CD4-positive, alpha-beta T cell treated with Interleukin-15 for 1 hour (primary cell): Measurements from ENCODE around the gene KCNN3.

Experiments
- DNase-seq: peaks from one replicate; pipeline ENCODE4 v3.0.0-alpha.2; 2020

KCNN3 gene

DNA sequence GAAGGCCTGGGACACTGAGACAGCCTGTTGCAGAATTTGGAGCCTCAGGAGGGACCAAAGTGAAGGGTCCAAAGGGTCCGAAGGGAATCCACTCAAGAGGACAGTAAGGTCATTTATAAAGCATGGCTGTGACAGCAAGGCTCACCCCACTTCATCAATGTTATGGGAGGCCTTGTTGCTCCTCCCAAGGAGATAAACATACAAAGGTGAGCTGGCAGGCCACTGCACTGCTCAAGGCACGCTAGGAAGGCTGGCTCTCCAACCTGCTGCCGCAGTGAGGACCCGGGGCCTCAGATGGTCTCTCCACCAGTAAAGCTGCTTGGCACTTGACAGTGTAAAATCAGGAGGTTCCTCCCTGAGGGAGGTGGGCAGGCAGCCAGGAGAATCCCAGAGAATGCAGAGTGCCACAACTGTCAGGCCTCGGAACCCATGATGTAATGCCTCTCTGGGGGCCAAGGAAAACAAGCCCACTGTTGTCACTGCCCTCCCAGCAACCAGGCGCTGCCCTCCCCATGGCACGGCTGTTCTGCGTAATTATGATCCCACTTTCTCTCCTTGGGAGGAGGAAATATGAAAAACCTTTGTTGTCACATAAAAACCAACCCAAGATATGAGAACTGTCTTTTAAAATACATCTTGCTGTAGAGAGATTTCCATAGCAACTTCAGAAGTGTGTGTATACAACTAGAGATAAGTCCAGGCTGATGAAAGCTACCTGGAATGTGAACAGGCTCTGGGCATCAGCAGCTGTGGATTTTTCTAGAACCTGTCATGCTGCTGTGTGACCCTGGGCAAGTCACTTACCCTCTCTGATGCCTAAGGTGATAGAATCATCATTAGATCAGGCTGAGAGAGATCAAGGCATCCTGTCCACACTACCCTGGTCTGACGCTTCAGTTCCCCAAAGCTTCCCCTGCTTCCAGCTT lies 102.5 kb downstream of the KCNN3 start:
- no peak for DNase-seq

DNA sequence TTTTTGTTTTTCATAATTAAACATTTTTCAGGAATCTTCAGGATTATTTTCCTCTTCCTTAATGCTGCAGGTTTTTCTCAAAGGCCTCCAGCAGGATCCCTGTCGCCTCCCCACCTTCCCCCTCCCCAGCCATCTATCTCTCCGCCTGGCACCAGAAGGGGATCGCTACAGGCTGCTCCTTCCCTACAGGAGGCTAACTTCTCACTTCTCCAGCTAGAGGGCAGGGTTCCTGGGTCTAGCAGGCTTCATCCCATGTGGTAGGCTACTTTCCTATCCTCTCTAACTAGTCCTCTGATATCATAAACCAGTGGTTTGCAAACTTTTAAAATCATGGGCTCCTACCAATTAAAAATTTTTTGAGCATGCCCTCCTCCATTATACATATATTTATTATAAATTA lies 104.1 kb downstream of the KCNN3 start:
- DNase-seq, result no peak

DNA sequence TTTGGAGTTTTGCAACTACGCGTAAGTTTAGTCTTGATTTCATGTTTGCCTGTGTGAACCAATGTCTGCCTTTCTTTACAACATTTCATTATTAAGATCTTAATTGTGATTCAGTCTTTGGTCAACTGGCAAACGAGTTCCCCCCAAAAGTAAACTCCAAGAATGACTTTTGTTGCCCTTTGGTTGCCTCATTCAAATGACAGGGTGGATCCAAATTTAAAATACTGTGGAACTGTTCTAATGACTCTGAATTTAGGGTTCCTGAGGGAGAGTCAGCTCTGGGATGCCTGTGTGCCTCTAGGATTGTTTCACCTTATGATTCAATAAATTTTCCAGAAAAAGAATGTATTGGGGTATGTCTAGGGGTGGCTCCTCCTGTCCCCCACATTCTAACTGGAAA lies 105.3 kb downstream of the KCNN3 start:
- DNase-seq, result no peak

DNA sequence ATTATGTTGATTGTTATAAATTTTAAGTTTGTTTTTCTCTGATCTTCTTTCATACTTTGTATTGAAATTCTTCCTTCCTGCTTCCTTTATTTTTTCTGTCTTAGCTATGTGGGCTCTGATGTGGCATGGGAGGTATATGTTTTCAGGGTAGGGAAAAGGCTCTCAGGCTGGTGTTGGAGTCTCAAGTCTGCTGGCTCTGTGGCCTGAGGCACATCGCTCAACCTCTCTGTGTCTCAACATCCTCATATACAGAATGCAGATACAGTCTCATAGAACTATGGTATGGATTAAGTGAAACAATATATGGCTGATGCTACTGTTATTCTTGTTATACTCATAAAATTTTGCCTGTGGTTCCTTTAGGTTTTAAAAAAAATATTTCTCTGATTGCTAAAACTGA lies 105.9 kb downstream of the KCNN3 start:
- DNase-seq, result no peak

DNA sequence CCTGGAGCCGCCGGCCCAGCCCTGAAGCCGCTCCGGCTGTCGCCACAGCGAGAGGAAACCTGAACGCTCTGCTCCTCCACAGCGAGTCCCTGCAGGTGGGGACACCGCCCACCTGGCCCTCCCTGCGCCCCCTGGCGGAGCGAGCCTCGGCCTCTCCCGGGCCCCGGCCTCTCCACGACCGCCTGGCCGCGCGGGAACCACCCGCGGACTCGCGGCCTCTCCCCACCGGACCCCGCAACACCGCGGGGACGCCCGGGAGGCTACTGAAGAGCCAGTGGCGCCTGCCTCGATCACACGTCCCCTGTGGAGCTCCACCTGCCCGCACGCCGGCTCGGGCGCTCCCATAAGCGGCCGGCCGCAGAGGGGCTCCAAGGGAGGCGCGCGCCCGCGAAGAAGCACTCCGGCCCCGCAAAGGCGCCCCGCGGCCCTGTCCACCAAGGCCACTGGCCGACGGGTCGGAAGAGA lies 109.6 kb downstream of the KCNN3 start:
- DNase-seq, result peak; percentile 75

DNA sequence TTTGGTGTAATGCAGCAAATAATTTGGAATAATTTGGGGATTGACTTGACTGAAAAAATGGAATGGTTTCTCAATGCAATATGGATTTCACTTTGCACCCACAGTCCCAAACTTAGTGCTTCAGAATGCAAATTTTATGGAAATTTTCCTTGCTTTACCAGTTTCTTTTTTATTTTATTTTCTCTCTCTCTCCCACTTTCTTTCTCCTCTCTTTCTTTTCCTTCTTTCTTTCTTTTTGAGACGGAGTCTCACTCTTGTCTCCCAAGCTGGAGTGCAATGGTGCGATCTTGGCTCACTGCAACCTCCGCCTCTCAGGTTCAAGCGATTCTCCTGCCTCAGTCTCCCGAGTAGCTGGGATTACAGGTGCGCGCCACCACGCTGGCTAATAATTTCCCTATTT lies 110.3 kb downstream of the KCNN3 start:
- no peak for DNase-seq

DNA sequence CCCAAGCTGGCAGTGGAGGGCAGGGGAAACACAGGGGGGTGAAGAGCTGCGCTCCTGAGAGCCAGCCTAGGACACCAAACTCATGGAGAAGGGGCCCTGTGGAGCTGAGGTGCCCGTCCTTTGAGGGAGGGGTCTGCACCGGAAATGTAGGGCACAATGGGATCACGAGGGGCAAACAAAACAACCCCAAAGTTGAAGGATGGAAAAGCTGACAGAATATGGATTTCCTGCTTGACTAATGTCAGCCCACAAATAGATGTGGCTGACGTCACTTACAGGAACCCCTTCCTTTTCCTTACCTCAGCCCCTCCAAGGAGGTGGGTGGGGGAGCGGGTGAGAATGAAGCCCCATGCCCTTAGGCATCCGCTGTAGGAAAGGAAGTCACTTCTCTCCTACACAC lies 110.9 kb downstream of the KCNN3 start:
- no peak for DNase-seq

DNA sequence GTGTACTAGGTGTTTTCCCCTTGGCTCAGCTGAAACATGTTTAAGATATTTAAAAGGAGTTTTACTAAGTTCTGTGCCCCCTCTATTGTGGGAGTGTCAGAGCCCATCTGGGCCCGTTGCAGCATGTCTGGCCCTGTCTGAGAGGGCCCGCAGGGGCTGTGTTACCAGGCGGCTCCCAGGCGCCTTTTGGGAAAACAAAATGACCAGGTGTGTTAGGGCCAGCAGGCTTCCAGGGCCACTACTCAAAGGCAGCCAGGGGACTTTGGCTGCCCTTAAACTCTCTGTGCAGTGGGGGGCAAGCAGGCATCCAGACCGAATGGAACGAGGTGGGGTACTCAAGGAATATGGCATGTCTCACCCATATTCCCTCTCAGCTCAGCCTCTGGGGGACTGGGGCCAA lies 111.7 kb downstream of the KCNN3 start:
- no peak for DNase-seq

DNA sequence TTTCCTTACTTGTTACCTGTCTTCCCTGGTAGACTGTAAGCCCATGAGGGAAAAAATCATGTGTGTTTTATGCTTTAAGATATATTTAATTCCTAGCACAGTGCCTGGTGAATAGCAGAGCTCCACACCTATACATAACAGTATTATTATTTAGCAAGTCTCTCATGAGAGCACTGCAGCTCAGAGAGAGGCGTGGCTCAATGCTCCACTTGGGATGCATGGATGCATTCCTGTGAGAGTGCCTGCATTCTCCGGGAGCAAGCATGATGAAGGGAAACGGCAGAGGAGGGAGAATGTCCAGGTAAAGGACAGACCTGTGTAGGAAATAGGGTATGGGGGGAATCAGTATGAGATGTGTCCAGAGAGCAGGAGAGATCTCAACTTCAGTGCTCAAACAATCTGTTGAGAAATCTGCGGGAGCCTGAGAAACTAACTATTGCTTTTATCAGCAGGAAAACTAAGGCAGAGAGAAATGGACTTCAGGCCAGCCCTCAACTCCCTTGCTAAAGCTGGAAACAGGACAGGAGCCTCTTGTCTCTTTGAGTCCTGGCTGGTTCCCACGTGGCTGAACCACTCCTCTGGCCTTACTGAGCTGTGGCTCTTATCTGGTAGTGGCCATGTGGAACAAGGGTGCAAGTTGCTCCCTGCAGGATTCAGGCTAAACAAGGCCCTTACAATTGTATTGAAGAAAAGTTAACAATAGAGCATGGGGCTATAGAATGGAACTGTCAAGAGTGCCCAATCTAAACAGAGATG lies 113.1 kb downstream of the KCNN3 start:
- DNase-seq, result no peak

DNA sequence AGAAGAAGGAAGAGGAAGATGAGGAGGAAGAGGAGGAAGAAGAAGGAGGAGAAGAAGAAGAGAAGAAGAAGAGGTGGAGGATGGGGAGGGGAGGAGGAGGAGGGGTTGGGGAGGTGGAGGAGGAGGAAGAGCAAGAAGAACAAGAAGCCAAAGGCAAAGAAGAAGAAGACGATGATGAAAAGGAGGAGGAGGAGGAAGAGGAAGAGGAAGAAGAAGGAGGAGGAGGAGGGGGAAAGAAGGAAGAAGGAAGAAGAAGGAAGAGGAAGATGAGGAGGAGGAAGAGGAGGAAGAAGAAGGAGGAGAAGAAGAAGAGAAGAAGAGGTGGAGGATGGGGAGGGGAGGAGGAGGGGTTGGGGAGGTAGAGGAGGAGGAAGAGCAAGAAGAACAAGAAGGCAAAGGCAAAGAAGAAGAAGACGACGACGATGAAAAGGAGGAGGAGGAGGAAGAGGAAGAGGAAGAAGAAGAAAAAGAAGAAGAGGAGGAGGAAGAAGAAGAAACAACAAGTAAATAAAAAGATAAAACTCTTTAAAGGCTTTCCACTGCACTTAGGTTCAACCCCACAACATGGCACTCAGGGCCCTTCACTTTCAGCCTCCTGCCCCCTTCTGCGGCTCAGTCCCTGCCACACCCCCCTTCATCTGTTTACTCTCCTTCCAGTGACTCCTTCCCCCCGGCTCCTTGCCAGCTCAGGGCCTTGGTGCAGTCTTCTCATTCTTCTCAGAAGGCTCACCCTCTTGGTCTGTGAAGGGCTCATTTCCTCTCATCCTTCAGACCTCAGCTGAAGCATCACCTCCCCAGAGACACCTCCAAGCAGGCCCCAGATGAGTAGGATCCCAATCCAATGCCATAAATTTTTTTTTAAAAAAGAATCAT lies 114.0 kb downstream of the KCNN3 start:
- no peak for DNase-seq

DNA sequence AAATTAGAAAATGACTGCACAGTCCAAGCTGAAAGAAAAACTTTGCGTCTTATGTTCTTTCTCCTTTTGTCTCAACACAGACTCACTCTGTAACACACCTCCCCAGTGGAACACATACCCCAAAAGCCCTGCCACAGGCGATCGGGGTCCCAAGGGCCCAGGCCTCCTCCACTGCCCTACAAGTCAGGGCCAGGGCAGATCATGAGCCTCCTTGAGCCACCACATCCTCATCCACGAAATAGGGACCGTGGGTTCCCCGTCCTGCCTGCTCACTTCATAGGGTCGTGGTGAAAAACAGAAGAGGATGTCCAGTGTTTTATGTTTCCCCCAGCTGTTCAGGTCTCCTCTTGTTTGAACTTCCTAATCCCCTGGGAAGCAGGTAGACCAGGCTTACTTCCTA lies 116.7 kb downstream of the KCNN3 start:
- no peak for DNase-seq

DNA sequence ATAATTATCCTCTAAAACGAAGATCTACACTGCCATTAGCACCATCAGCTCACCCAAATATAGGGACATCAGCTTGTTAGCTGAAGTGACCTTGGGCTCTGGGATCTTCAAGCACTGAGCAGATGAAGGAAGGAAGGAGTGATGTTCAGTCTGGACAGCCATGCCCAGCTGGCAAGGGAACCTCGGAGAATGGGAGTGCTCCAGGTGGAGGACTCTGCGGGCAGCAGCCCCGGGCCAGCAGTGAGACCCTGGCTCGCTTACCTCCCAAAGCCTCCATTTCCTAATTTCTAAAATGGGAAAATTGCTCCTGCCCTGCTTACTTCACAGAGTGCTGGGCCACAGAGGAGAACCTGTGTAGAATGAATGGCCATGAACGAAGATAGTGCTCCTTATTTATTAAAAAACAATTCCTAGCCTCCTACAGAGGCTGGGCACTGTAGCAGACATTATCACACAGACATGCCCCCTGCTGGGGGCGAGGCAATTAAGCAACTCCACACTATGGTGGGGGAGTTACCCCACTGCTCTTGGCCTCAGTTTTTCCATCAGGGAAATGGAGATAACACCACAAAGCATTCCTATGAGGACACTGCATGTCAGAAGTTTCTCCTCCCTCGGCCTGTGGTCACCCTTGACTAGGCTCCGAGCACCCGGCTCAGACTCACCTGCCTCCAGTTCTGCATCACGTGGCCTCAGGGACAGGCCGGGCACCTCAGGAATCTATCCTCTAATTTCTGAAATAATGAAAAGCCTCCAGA lies 117.6 kb downstream of the KCNN3 start:
- DNase-seq, result no peak

DNA sequence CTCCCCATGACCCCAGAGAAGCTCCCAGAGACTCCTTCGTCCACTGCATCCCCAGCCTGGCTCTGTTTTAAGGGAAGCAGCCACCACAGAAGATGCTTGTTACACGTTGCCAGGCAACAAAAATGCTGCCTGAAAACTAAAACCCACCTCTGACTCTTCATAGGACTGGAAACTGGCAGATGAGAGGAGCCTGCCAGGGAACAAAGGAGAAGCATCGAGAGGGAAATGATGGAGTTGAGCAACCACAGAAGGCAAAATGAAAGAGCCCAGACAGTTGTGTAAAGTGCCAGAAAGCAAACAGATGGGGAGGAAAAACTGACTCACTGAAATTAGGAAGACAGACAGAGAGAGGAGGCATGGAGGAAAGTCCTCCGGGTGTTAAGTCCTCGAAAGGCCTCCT lies 118.4 kb downstream of the KCNN3 start:
- no peak for DNase-seq

DNA sequence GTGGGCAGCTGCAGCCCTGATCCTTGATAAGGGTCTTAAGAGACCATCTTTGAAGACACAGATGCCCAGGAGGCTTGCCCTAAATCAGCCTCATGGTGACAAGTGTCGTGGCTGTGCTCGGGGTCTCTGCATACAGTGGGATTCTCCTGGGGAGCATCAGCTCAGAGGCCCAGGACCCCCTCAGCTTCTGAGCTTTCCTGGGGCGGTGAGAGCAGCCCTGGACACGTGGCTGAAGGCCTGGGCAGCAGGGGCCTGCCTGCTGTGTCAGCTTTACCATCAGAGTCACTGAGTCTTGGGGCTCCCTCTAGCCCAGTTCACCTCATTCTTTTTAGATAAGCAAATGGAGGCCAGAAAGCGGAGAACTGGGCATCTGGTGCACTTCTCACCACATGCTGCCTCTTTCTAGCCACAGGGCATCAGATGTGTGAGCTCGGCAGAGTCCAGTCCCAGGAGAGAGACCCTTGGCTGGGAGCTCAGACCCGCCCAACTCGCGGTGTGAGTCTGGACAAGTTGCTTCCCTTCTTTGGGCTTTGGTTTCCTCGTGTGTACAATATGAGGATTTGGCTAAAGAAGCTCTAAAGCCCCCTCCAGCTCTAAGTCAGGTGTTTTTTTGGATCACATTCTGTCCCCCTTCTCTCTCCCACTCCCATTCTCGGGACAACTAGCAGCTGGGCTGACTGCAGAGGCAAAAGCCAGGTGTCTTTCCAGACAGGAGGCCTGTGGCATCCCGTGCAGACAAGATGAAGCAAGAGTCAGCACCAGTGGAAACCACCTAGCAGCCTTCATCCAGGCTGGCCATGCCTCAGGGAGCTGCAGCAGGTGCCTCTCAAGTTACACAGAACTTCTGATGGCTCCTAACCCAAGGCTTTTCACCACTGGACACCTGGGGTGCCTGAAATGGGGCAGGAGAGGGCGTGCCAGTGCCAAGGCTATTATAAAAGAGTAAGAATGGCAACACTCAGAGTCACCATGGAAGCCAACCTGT lies 119.1 kb downstream of the KCNN3 start:
- DNase-seq, result no peak

DNA sequence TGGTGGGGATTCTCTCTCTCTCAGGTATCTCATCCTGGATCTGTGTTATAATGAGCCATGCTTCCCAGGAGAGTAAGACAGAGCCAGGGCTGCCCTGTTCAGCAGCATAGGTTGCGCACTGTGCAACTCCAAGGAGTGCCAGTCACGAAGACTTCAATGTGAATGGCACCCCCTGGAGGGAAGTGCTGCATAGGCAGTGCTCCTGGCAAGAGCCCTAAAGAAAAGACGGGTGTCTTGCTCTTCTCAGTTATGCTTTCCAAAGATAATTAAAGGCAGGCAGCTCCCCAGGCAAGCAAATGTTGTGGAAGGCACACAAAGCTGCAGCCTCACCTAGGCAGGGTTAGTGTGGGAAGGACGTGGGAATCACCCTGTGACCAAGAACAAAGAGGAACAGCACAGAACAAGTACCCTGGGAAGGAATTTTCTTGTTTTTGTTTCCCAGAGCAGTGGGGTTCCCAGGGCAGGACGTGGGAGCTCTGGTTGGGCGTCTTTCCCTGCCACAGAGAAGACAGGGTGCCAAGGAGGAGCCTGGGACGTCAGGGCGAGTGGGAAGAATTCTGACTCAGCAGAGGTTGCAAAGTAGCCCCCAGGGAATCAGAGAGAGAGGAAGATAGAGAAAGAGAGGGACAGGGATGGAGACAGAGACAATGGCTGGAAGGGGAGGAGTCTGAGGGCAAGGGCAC lies 120.9 kb downstream of the KCNN3 start:
- no peak for DNase-seq

DNA sequence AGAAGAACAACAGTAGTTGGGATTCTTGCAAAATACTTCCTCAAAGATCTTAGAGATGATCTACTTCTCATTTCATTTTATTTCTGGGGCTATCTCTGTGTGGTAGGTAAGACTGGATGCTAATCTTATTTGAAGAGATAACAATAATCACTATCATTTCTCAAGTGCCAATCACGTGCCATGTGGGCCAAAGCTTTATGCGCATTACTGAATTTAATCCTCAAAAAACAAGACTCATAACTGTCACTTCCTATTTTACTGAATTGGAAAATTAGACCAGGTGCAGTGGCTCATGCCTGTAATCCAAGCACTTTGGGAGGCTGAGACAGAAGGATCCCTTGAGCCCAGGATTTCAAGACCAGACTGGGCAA lies 121.7 kb downstream of the KCNN3 start:
- DNase-seq, result no peak

DNA sequence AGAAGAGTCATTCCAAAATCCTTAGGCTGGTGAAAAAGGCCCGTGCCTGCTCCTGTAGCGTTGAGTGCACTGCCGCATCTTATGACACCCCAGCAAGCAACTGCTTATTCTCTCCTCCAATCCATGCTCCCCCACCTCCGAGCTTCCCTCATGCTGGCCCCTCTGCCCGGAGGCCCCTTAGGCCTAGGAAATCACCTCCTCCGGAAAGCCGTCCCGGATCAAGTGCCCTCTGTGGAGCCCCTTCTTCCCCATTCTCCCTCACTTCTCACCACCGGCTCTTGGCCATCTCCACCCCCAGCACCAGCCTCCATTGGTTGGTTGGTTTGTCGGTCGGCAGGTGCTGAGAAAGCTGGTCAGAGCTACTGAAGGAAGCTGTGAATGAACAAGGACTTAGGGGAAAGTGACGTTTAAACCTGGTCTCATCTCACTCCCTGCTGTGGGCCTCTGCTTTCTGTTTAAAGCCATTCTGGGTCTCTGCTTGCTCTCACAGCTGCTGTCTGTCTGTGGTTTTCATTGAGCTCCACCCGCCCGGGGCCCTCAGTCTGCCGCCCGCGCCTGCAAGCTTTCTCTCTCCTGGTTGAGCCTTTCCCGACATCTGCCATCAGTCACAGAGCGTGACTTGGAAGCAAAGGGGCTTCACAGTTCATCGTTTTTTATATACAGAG lies 122.2 kb downstream of the KCNN3 start:
- peak; percentile 36 for DNase-seq

DNA sequence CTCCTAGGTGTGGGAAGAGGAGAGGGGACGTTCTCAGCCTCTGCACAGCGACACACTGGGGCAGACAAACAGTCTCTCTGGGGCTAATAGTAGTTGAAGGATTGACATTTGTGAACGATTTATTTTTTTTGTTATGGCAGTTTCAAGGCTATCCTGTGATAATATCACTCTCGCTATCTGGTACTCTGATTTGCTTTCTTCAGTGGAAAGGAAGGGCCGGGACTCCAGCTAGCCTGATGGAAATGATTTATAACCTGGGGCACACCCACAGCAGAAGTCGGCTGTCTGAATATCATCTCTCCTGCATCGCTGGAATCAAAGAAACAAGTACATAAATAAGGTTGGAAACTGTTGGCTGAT lies 122.7 kb downstream of the KCNN3 start:
- DNase-seq, result no peak

DNA sequence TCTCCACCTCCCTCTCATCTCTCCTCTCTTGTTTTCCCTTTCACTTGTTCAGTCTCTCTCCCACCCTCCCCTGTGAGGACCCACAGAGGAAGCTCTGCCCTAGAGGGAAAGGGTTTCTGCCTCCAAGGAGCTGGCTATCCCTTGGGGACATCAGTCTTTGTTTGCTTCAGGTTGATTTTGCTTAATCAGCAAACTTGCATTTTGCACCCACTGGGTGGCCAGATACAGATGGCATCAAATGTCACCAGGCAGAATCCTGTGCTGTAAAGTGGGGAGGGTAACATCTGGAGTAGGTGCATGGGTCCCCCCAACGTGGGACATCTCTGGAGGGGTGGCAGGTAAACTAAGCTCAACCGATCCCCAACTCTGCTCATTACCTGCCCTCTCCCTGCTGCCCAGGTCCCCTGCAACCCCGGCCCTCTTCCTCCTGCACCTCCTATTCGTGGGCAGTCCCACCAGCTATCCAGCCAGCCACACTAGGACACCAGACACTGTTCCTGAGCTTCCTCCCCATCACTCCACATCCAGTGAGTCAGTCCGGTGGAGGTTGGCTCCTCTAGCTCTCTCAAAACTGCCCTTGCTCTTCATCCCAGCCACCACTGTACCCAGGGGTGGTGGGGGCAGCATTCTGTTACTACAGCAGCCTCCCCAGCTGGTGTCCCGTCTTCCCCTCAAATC lies 123.3 kb downstream of the KCNN3 start:
- no peak for DNase-seq
